Activated effector memory CD4-positive, alpha-beta T cell treated with anti-CD3 and anti-CD28 coated beads, Interleukin-2, amount 50 U/mL, for 16 hours (primary cell): Measurements from ENCODE around the gene MAGEA11.
"Not testable (repeated sequence)": the region's sequence is repeated elsewhere in the genome, so short reads cannot be mapped to it uniquely, and the experiment has no call there.

ENCODE experiments used
- DNase-seq: peaks from one replicate; pipeline ENCODE4 v3.0.0-alpha.2; 2020

Gene MAGEA11

GRCh38 chrX:149718757-149719156 lies 6.9 kb downstream of the MAGEA11 start:
- no peak for DNase-seq

- no peak for DNase-seq
Measured at GRCh38 chrX:149720021-149720689, 8.3 kb downstream of the MAGEA11 start.

GRCh38 chrX:149721241-149721640 lies 9.4 kb downstream of the MAGEA11 start:
- DNase-seq, result not testable (repeated sequence)

- no peak for DNase-seq
Measured at GRCh38 chrX:149721778-149722177, 9.9 kb downstream of the MAGEA11 start.

- not testable (repeated sequence) for DNase-seq
Measured at GRCh38 chrX:149723583-149724118, 11.8 kb downstream of the MAGEA11 start.

- DNase-seq, result not testable (repeated sequence)
Measured at GRCh38 chrX:149727308-149727707, 15.4 kb downstream of the MAGEA11 start.

- DNase-seq, result not testable (repeated sequence)
Measured at GRCh38 chrX:149742269-149742668, 30.4 kb downstream of the MAGEA11 start.

- DNase-seq, result not testable (repeated sequence)
Measured at GRCh38 chrX:149746390-149747007, 34.6 kb downstream of the MAGEA11 start.

GRCh38 chrX:149757206-149758067 lies 45.6 kb downstream of the MAGEA11 start:
- DNase-seq, result no peak

GRCh38 chrX:149758068-149758714 lies 46.3 kb downstream of the MAGEA11 start:
- DNase-seq, result no peak

GRCh38 chrX:149758715-149759078 lies 46.8 kb downstream of the MAGEA11 start:
- DNase-seq, result not testable (repeated sequence)

- no peak for DNase-seq
Measured at GRCh38 chrX:149759824-149760223, 48.0 kb downstream of the MAGEA11 start.

- DNase-seq, result no peak
Measured at GRCh38 chrX:149760965-149761364, 49.1 kb downstream of the MAGEA11 start.

GRCh38 chrX:149761858-149762674 lies 50.2 kb downstream of the MAGEA11 start:
- DNase-seq, result not testable (repeated sequence)

GRCh38 chrX:149762696-149763614 lies 51.1 kb downstream of the MAGEA11 start:
- DNase-seq, result no peak
